GM23338 (cell line): ENCODE measurements around the gene LAMTOR4.

Source experiments
- CREB1 ChIP-seq: fragments of 250-450 bp; sonication (Bioruptor Pico); IDR thresholded peaks from 2 replicates; pipeline ENCODE4 v1.5.0; 2020; ENCODE audit warnings: low read depth, mild to moderate bottlenecking, moderate library complexity
- CTCF ChIP-seq, 2 experiments: fragments of 200-600 bp in 1 of 2; sonication (generic) in 1 of 2; conservative IDR thresholded peaks; 2 replicates each; pipeline versions ENCODE4 v1.5.1 to v1.6.1; 2016 to 2017; ENCODE audit warnings: antibody characterized with exemption in 2 of 2, low read depth in 2 of 2, mild to moderate bottlenecking in 2 of 2, moderate library complexity in 1 of 2
- EZH2 ChIP-seq: fragments of 200-600 bp; sonication (generic); IDR thresholded peaks from one replicate; pipeline ENCODE4 v1.8.0; 2017; ENCODE audit warnings: antibody characterized with exemption, mild to moderate bottlenecking, low read depth; ENCODE audit not compliant: unreplicated experiment
- EZH2phosphoT487 ChIP-seq: fragments of 200-600 bp; sonication (generic); IDR thresholded peaks from one replicate; pipeline ENCODE4 v1.8.1; 2018; ENCODE audit warnings: antibody characterized with exemption; ENCODE audit not compliant: unreplicated experiment
- JUNB ChIP-seq: IDR thresholded peaks from one replicate; pipeline ENCODE4 v1.6.1; 2016; ENCODE audit warnings: antibody characterized with exemption; ENCODE audit not compliant: unreplicated experiment
- POLR2AphosphoS5 ChIP-seq: IDR thresholded peaks from 2 replicates; pipeline ENCODE4 v1.6.1; 2016; ENCODE audit warnings: antibody characterized with exemption, low read depth
- REST ChIP-seq: IDR thresholded peaks from one replicate; pipeline ENCODE4 v1.6.1; 2018; ENCODE audit warnings: antibody characterized with exemption; ENCODE audit not compliant: unreplicated experiment
- ZNF331 ChIP-seq: fragments of 250-450 bp; sonication (Bioruptor Pico); IDR thresholded peaks from 2 replicates; pipeline ENCODE4 v1.5.0; 2020; ENCODE audit warnings: low read depth, mild to moderate bottlenecking, moderate library complexity

DNA sequence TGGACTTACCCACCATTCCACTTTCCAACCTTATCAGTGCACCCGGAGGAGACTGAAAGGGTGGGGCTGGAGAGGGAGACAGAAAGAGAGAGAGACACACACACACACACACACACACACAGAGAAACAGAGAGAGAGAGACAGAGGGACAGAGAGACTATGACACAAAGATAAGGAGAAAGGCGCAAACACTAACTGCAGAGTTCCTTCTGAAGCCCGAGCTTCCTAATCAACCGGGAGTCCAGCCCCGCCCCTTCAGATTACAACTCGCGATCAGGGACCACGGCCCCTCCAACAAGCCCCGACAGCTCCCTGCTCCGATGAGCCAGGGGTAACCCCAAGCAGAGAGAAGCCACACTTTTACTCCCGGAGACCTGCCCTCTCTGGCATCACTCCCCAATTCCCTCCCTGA is 19.2 kb downstream of the LAMTOR4 start:
- TF ChIP-seq CTCF (conservative IDR thresholded peaks at IDR 0.05; ENCODE audit: low read depth in 2 of 2) (no peak), EZH2 (no peak), POLR2AphosphoS5 (no peak), REST (no peak), EZH2phosphoT487 (no peak), ZNF331 (CRISPR knock-in tag) (no peak), CREB1 (CRISPR knock-in tag) (no peak), JUNB (no peak)
